ENCODE measurements around the gene BORCS6.
"Not testable (repeated sequence)": the region's sequence is repeated elsewhere in the genome, so short reads cannot be mapped to it uniquely, and the experiment has no call there.

BORCS6 gene

DNA sequence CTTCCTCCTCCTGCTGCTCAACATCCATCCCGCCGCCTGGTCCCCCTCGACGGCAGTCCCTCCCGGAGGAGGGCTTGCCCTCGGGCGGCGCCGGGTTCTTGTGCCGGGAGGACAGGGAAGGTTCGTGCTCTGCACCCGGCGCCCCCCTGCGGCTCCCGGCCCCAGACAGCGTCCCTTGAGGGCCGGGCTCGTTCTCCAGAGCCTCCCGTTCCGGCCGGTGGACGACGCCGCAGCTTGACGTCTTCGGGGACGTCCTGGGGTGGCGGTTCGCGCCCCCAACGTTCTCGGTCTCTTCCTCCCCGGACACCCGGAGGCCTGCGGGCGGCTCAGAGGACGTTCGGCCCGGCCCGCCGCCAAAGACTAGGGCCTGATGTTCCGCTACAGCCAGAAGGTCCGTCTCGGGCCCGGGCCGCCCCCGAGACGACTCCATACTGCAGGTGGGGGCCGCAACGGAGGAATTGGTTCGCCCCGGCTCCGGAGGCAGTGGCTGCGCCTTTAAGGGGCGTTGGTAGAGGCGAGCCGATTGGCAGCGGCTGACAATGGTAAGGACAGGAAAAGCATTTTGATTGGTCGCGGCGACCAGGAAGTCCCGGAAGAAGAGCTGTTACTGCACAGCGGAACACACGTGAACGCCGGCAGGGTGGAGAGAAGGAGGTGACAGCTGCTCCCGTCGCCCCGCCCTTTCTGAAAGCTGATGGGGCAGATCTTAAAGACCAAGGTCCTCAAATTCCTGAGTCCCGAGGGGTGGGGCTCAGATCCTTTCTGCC is at the start of gene BORCS6:
Gene BORCS6, minus strand, starts transcription at position 470 of the 767 bp plus-strand sequence. Its CDS starts 40 bp downstream, at position 430.
- DNase-seq (ENCODE audit: low read depth in 2 of 3, low spot score in 2 of 3): peak; percentile 58 to 88 (median 85)

DNA sequence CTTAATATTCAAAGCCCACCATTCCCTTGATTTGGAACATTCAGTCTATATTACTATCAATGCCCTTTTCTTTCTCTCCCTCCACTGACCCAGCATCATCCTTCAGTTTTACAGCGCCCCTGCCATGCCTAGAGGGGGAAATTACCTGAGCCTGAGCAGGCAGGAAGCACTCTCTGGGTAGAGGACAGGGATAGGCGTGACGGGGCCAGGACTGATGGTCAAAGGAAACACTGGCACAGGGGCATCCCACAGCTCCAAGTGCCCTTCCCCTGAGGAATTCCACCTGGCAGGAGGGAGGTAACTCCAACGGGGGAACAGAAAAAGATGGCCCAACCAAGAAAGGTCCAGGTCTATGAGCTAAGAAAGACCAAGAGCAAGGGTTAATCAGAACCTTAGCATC is 47.9 kb upstream of the BORCS6 start:
- DNase-seq (ENCODE audit: low read depth in 2 of 3, low spot score in 2 of 3): no peak

DNA sequence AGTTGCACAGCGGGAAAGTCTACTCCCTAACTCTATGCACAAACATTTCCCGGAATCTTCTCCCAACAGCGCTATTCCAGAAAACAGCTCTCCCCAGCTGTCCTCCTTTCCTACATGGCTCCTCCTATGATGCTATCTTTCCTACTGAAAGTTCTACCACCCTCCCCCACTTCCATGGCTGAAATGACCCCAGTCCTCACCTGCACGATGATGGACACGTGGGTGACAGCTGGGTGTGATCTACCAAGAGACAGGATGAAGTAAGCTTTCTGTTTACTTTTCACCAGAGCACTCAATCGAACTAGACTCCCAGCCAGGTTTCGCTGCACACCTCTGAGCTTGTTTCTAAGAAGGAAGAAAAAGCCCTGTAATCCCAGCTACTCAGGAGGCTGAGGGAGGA is 47.2 kb upstream of the BORCS6 start:
- DNase-seq (ENCODE audit: low read depth in 2 of 3, low spot score in 2 of 3): no peak

DNA sequence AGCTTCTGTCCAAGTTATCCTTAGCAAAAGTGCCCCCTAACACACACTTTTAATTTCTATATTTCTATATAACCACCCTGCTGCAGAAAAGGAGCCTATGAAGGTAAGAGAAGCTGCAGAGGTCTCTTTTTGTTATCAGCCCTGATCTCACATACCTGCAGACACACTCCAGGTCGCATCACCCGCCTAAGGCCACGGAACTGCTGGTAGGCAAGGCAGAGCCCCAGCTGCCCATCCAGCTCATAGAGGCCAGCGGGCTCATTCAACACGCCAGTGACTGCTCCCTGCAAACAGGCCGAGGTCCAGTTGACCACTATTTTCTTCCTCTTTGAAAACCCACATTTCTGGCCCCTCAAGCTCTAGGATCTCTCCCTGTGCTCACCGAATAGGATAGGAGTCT is 45.7 kb upstream of the BORCS6 start:
- DNase-seq (ENCODE audit: low read depth in 2 of 3, low spot score in 2 of 3): no peak

DNA sequence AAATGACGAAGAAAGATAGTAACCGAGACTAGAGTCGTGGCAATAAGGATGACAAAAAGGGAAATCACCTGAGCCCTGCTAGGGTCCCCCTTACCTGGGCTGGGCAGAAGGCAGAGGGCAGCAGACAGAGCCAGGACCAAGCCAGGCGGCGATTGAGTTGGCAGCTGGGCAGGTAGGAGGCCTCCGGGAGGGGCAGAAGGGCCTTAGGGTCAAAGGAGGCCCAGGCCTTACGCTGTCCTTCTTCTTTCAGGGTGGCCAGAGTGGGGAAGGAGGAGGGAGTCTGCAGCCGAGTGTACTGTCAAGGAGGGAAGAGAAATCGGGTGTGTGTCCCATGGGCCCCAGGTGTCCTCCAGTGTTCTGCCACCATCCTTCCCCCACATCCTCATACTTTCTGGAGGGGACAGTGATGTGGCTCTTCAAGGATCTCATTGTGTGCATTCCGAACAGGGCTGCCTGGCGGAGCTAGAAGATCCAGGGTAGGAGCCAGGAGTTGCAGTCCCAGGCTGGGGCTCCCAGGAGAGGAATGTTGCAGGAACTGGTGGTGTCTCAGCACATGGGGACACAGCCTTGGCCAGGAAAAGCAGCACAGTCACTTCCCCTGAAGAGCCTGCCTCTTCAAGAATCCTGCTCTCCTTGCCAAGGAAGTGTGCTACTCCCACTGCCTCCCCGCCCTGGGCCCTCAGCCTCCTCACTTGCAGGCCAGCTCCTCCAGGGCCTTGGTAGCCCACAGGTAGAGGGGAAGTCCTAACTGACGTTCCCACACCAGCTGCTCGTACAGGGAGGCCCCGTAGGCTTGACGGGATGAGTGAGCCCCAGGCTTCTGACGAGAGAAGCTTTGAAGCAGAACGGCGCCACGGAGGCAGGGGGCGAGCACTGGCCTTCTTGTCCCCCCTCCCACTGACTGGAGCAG is 44.6 kb upstream of the BORCS6 start:
- DNase-seq (ENCODE audit: low read depth in 2 of 3, low spot score in 2 of 3): no peak

DNA sequence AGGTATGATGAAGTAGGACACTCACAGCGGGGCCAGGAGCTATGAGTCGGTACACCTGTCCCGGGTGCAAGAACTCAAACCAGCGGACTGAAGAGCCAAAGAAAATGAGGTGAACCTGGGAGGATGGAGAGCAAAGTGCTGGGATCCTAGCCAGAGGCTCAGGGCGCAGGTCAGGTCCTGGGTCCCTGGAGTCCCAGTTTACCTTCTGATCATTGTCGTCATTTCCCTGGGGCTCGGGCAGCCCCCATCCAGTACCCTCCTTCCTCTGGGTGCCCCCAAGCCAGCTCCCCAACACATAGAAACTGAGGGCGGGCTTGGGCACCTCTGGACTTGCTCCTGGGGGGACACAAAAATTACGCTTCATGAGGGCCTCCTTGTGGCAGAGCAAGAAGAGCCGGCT is 41.7 kb upstream of the BORCS6 start:
- no peak for DNase-seq (ENCODE audit: low read depth in 2 of 3, low spot score in 2 of 3)

DNA sequence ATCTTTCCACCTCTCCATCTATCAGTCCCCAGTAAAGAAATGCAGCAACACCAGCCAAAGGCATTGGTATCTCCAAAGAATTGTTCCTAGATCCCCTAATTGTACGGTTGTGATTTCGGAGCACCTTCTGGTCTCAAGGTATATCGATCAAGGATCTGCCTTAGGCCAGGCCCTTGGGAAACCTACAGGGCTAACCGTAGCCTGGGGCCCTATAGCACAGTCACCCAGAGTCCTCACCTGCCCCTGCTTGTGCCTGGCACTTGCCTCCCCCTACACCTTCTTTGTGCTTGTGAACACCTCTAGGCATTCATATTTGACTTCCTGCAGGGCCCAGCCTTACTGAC is 37.2 kb upstream of the BORCS6 start:
- no peak for DNase-seq (ENCODE audit: low read depth in 2 of 3, low spot score in 2 of 3)

DNA sequence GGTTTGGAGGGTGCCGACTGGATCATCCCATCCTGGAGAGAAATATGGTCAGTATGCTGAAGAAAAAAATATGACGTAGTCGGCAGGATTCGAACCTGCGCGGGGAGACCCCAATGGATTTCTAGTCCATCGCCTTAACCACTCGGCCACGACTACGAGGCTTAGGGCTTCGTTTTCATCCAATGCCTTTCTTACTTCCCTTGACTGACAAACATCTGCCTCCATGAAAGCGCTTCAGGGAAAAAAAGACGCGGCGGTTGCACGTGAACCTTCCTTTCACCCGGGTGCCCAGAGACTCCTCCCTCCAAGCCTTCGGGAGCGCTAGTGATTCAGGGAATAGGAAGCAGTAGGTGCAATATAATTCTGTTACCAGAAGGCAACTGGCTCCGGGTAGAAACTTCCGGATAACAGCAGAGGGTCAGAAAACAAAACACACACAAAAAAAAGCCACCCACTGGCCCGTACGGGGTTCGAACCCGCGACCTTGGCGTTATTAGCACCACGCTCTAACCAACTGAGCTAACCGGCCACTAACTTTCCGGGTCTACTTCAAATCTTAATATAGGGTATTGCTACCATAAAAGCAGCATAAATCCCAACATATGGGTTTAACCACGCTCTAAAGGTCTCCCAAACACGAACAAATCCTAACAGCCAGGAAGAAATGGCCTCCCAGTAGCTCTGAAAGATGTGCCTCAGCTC is 36.7 kb upstream of the BORCS6 start:
- peak; percentile 47 to 61 (median 57) for DNase-seq (ENCODE audit: low read depth in 2 of 3, low spot score in 2 of 3)

DNA sequence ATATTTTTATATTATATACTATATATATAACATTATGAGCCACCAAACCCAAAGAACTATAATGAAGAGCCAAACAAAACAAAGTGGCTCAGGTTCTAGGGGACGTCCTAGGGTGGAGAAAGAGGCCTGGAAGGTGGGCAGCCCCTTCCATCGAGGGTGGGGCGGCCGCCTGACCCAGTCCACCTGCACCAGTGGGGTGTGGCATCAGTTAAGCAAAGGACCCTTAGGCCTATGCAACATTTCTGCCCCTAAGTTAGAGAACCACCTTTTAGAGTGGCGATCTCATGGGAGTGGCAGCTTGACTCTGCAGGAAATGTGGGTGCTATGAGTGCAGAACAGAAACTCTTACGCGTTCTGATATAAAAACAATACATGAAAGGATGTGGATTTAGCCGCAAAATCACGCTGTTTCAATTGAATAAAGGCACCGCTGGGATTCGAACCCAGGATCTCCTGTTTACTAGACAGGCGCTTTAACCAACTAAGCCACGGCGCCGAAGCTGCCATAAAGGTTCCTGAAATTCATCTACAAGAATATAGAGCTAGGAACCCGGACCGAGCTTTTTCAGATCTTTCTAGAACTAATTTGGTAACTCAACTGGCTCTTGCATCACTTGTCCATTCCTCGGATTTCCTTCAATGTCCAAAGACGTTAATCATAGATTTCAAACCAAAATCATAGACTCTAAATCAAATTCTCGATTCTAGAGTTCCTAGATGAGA is 36.0 kb upstream of the BORCS6 start:
- DNase-seq (ENCODE audit: low read depth in 2 of 3, low spot score in 2 of 3): peak; percentile 54 to 83 (median 67)

DNA sequence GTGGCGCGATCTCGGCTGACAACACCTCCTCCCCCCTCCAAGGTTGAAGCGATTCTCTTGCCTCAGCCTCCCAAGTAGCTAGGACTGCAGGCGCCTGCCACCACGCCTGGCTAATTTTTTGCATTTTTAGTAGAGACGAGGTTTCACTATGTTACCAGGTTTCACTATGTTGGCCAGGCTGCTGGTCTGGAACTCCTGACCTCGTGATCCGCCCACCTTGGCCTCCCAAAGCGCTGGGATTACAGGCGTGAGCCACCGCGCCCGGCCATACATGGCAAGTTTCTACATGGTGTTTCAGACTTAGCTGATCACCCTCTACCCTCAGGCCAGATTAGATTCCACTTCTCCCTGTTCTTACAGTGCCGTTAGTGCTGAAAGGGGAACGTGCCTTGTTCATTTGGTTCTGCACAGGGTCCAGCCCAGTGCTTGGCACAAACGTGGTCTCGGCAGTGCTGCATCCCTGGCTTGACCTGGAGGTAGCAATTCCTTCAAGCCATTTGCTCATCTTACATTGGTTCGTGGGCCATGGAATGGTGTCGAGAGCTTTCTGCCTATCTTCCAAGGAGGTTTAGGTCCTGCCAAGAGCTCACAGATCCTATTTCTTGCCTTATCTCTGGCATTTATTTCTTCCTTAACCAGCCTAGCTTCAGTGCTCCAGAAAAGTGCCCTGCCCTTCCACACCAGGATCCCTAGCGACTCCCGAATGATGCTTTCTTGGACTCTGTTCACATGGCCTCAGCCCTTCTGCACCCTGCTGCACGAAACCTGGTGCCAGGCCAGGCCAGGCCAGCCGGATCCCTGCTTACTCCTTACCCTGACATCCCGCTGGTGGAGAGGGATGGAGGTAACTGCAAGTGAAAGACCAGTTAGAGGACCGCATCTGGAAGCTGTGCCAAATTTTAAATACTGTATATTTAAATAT is 35.2 kb upstream of the BORCS6 start:
- no peak for DNase-seq (ENCODE audit: low read depth in 2 of 3, low spot score in 2 of 3)

DNA sequence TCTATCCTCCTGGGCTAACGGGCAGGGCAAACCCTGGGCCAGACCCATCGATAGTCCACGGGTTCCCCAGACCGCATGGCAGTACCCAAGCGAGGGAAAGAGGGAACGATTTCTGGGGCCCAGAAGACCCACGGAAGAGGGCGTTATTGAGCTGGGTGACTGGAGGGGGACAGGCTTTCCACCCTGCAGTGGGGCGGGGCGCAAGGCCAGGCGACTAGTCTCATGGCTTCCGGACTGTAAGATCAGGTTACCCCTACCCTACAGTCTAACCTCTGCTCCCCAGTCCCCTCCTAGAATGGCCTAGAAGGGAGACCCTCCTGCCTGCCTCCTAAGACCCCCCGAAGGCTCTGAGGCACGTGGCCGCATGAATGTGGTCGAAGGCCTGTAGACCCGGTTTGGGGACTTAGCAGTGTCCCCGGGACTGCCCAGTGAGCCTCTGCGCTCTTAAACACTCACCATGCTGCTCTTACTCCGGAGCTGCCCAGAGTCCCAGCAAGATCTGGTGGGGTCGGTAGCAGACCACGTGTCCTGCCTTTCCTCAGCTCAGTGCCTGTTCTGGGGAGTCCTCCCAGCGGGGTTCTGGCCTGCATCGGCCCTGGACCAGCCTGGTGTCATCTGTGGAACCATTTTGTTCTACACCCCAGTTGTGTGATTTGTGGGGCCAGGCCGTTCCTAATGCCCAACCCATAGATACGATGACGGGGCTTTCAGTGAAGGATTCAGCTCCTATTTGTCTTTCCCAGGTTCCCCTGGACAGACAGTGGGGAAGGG is 33.6 kb upstream of the BORCS6 start:
- DNase-seq (ENCODE audit: low read depth in 2 of 3, low spot score in 2 of 3): peak in 2 of 3 experiments; percentile 35 to 46

DNA sequence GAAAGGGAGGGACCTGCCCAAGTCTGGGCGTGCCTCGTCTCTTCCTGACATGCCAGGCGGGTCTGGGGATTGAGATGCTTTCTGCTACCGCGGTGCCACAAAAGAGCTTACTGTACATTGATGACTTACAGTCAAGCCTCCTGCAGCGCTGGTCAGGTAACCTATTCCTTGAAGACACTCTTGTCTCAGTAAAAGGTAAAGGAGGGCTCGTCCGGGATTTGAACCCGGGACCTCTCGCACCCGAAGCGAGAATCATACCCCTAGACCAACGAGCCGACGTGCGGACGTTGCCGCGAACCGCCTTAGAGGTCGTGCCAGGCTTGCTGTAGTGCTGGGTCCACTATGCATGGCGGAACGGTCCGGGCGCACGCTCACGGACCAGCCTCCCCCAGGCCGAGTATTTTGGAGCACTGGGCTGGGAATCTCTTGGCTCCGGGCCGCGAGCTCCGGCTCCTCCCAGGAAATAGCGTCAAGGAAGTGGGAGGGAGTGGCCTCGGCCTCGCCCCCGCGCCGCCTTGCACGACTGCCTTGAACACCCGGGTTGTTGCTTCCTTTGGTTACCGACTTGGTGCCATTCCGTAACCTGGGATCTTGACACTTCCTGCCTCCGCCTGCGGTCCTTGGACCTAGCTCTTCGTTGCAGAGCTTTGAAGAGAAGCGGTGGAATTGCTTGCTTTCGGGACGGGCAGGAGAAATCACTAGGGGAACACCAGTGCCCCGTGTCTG is 32.8 kb upstream of the BORCS6 start:
- peak; percentile 84 to 98 (median 98) for DNase-seq (ENCODE audit: low read depth in 2 of 3, low spot score in 2 of 3)

DNA sequence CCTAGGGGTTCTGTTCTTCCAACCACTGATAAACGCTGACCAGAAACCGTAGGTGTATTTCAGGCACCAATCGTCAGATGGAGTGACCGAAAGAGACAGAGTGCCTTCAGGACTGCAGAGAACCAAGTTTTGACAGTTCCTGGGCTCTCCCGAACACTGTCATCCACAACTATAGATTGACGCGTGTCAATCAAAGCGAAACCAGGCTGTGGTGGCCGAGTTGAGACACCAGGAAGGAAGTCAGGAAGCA is 32.3 kb upstream of the BORCS6 start:
- DNase-seq (ENCODE audit: low read depth in 2 of 3, low spot score in 2 of 3): no peak

DNA sequence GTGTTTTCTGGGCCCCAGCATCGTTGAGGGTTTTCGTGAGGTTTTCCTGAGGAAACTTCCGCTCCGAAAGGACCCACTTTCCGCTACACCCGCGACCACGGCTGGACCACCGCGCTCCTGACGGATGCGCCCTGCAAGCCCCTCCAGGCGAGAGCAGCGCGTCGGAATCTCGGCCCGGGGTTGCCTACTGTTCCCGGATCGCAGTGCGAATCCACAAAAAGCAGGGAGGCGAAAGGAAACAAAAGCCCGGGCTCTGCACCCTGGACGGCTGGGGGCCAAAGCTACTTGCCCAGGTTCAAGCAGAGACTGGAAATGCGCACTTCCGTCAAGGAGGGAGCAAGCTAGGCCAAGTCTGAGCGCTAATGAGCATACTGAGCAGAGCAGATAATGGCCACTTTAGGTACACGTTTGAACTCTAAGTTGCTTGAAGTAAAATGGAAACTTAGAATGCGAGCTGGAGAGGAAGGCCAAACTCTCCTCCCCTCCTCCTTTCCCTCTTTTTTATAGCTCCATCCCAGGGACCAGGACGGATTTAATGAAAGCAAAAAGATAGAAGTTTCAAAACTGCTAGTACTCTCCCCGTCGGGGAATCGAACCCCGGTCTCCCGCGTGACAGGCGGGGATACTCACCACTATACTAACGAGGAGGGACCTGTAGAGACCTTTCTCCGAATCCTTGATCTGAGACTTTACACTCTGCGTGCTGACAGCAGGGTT is 31.8 kb upstream of the BORCS6 start:
- peak; percentile 70 to 99 (median 98) for DNase-seq (ENCODE audit: low read depth in 2 of 3, low spot score in 2 of 3)

DNA sequence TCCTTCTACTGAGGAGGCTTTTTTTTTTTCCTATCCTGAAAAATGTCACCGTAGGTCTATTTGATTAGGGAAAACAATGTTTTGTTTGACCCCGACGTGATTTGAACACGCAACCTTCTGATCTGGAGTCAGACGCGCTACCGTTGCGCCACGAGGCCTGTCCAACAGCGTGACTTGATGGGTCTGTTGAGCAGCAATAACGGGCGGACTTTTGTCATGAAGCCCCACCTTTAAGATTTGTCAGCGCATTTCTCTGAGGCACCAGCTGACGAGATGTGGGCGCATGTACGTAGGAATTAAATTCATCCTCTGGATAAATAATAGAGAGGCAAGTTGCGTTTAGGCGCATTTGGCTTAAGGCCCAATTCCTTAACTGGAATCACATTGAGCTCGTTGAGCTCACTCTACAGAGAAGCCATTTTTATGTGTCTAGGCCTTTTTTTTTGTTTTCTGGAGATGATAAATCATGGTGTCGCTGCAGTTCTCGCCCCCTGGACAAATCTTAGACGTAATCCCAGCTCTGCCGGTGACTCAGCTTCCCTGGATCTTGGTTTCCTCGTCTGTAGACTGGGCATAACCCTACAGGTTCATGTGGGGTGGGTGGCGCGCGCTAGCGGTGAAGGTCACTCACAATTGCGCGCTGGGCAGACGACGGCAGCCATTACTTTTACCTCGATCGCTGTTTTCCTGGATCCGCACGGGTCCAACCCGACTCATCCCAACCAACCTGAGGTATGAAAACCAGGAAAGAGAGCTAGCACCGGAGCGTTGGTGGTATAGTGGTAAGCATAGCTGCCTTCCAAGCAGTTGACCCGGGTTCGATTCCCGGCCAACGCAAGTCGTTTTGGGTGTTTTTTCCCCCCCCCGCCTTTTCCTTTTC is 31.0 kb upstream of the BORCS6 start:
- peak; percentile 83 to 100 (median 99) for DNase-seq (ENCODE audit: low read depth in 2 of 3, low spot score in 2 of 3)

DNA sequence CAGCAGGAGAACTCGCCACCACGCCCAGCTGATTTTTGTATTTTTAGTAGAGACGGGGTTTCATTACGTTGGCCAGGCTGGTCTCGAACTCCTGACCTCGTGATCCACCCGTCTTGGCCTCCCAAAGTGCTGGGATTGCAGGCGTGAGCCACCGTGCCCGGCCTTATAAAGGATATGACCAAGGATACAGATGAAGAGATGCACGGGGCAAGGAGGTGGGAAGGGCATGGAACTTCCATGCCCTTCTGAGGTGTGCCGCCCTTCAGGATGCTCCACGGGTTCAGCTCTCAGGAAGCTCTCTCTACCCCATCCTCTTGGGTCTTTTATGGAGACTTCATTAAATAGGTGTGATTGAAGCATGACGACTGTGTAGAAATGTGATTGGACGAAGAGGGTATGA is 24.0 kb upstream of the BORCS6 start:
- not testable (repeated sequence) for DNase-seq (ENCODE audit: low read depth in 2 of 3, low spot score in 2 of 3)
